Parathyroid adenoma (tissue), 2 donors: Measurements from ENCODE around the gene NKAIN4.

ENCODE experiments used
- H2AFZ ChIP-seq: fragments of 300-600 bp; sonication (generic); one replicate; pipeline ENCODE4 v1.7.0; 2017; ENCODE audit warnings: antibody characterized with exemption, mild to moderate bottlenecking
- H3K27ac ChIP-seq: fragments of 300-600 bp; sonication (generic); one replicate; pipeline ENCODE4 v1.7.0; 2017
- H3K27me3 ChIP-seq: fragments of 300-600 bp; sonication (generic); one replicate; pipeline ENCODE4 v1.7.0; 2017; ENCODE audit warnings: low read length; ENCODE audit not compliant: control insufficient read depth, insufficient read depth
- H3K36me3 ChIP-seq: fragments of 300-600 bp; sonication (generic); one replicate; pipeline ENCODE4 v1.7.0; 2017; ENCODE audit warnings: low read length; ENCODE audit not compliant: control insufficient read depth, insufficient read depth
- H3K4me1 ChIP-seq: fragments of 300-600 bp; sonication (generic); one replicate; pipeline ENCODE4 v1.7.0; 2017; ENCODE audit warnings: control low read depth
- H3K4me2 ChIP-seq: fragments of 300-600 bp; sonication (generic); one replicate; pipeline ENCODE4 v1.7.0; 2017; ENCODE audit warnings: low read length
- H3K4me3 ChIP-seq: fragments of 300-600 bp; sonication (generic); one replicate; pipeline ENCODE4 v1.7.0; 2017; ENCODE audit warnings: low read depth, low read length
- H3K79me2 ChIP-seq: fragments of 300-600 bp; sonication (generic); one replicate; pipeline ENCODE4 v1.7.0; 2017; ENCODE audit warnings: control low read depth
- H3K9ac ChIP-seq: fragments of 300-600 bp; sonication (generic); one replicate; pipeline ENCODE4 v1.7.0; 2017; ENCODE audit warnings: mild to moderate bottlenecking
- H3K9me3 ChIP-seq: fragments of 300-600 bp; sonication (generic); one replicate; pipeline ENCODE4 v1.7.0; 2017; ENCODE audit warnings: low read length; ENCODE audit not compliant: control insufficient read depth
- TF ChIP-seq, protein P1 (sequence below): fragments of 300-600 bp; sonication (generic); IDR thresholded peaks from one replicate; pipeline ENCODE4 v1.7.0; 2017; ENCODE audit warnings: antibody characterized with exemption, mild to moderate bottlenecking
- donor health status: primary hyperparathyroidism.

Gene NKAIN4

DNA sequence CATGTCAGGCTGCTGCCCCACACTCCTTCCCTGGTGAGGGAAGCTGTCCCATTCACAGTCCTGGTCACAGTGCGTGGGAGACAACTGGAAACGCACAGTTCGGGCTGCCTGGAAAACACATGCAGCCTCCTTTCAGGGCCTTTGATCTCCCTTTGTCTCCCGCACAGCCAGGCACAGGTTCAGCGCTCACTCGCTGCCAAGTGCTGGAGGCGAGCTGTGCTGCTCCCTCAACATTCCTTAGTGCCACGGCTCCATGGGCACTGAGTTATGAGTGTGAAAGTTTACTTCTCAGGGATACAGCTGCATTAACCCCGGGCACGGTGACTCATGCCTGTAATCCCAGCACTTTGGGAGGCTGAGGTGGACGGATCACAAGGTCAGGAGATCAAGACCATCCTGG lies 47.4 kb downstream of the NKAIN4 start:
- Histone ChIP-seq H3K79me2 (peaks cover 67% of the 10 kb centered on the region), H3K27me3 (no peaks in the 10 kb centered on the region), H3K9me3 (no peaks in the 10 kb centered on the region), H3K4me1 (peaks cover 6% of the 10 kb centered on the region), H3K27ac (no peak overlapping the region), H3K36me3 (no peaks in the 10 kb centered on the region), H3K4me3 (no peak overlapping the region), H3K9ac (no peak overlapping the region), H3K4me2 (no peak overlapping the region), H2AFZ (no peak overlapping the region)
- TF ChIP-seq, protein P1, sequence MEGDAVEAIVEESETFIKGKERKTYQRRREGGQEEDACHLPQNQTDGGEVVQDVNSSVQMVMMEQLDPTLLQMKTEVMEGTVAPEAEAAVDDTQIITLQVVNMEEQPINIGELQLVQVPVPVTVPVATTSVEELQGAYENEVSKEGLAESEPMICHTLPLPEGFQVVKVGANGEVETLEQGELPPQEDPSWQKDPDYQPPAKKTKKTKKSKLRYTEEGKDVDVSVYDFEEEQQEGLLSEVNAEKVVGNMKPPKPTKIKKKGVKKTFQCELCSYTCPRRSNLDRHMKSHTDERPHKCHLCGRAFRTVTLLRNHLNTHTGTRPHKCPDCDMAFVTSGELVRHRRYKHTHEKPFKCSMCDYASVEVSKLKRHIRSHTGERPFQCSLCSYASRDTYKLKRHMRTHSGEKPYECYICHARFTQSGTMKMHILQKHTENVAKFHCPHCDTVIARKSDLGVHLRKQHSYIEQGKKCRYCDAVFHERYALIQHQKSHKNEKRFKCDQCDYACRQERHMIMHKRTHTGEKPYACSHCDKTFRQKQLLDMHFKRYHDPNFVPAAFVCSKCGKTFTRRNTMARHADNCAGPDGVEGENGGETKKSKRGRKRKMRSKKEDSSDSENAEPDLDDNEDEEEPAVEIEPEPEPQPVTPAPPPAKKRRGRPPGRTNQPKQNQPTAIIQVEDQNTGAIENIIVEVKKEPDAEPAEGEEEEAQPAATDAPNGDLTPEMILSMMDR, result no peak

GRCh38 chr20:63205896-63206295 lies 48.4 kb downstream of the NKAIN4 start:
- Histone ChIP-seq H3K4me1 (peaks cover 2% of the 10 kb centered on the region), H3K4me2 (no peak overlapping the region), H3K9ac (no peak overlapping the region), H3K9me3 (no peaks in the 10 kb centered on the region), H2AFZ (no peak overlapping the region), H3K4me3 (no peak overlapping the region), H3K27ac (no peak overlapping the region), H3K27me3 (no peaks in the 10 kb centered on the region), H3K79me2 (peaks cover 62% of the 10 kb centered on the region), H3K36me3 (no peaks in the 10 kb centered on the region)
- TF ChIP-seq, protein P1, result no peak

GRCh38 chr20:63204362-63204761 lies 49.9 kb downstream of the NKAIN4 start:
- Histone ChIP-seq H3K27me3 (no peaks in the 10 kb centered on the region), H3K9me3 (no peaks in the 10 kb centered on the region), H3K4me2 (no peak overlapping the region), H3K27ac (no peak overlapping the region), H3K4me1 (no peaks in the 10 kb centered on the region), H2AFZ (no peak overlapping the region), H3K4me3 (no peak overlapping the region), H3K9ac (no peak overlapping the region), H3K36me3 (no peaks in the 10 kb centered on the region), H3K79me2 (peaks cover 59% of the 10 kb centered on the region)
- TF ChIP-seq, protein P1, result no peak

DNA sequence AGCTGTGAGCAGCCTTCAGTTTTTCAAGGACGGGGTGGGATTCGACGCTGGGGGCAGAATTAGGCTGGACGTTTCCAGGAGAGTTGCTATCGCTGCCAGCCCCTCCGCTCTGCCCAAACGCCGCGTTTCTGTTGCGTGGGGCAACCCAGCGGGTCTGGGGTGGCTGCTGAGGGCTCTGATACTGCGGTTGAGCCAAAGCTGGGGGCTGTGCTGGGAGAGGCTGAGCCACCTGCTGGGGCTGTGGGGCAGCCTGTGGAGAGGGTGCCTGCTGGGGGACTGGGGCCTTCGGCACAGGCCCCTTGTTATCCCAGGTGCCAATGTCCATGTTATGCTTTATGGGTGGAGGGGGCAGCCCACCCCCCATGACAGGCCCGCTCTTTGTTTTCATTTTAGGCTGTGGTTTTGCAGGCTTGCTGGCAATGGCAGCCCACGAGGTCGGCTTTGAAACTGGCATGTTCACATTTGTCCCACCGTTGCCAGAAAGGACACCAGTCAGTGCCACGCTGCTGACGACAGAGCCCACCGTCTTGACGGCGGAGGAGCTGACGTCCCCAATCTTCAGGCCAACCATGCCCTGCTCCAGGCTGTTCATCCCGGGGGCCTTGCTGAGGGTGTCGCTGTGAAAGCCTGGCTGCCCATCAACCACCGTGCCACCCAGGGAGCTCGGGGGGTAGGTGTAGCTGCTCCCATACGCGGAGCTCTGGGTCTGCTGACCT lies 51.3 kb downstream of the NKAIN4 start:
- H3K27ac ChIP-seq, result no peak overlapping the region
- H3K9ac ChIP-seq, result no peak overlapping the region
- no peak overlapping the region for H2AFZ ChIP-seq
- no peaks in the 10 kb centered on the region for H3K27me3 ChIP-seq
- peaks cover 5% of the 10 kb centered on the region for H3K4me1 ChIP-seq
- H3K9me3 ChIP-seq, result no peaks in the 10 kb centered on the region
- peaks cover 57% of the 10 kb centered on the region for H3K79me2 ChIP-seq
- TF ChIP-seq, protein P1, result no peak
- H3K36me3 ChIP-seq, result no peaks in the 10 kb centered on the region
- no peak overlapping the region for H3K4me2 ChIP-seq
- H3K4me3 ChIP-seq, result no peak overlapping the region

DNA sequence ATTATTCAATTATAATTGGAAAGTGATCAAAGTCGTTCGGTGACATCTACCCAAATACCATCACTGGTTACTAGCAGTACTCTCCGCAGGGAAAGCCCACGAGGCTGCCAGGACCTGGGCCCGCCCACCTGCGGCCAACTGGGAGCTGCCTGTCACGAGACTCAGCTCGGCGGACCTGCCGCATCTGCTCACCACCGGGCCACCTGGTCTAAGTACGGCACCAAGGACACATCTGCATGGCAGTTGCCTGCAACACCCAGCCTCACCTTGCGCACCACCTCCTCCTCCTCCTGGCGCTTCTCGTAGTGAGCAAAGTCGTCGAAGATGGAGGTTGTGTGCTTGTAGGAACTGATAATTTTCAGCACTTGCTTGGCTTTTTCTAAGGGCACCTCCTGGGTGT lies 52.2 kb downstream of the NKAIN4 start:
- Histone ChIP-seq H2AFZ (no peak overlapping the region), H3K9ac (no peak overlapping the region), H3K4me3 (no peak overlapping the region), H3K79me2 (peaks cover 54% of the 10 kb centered on the region), H3K9me3 (no peaks in the 10 kb centered on the region), H3K4me2 (no peak overlapping the region), H3K27me3 (no peaks in the 10 kb centered on the region), H3K27ac (no peak overlapping the region), H3K36me3 (no peaks in the 10 kb centered on the region), H3K4me1 (peaks cover 5% of the 10 kb centered on the region)
- TF ChIP-seq, protein P1, result no peak
